ENCODE data around the gene BRD1.

The BRD1 gene

DNA sequence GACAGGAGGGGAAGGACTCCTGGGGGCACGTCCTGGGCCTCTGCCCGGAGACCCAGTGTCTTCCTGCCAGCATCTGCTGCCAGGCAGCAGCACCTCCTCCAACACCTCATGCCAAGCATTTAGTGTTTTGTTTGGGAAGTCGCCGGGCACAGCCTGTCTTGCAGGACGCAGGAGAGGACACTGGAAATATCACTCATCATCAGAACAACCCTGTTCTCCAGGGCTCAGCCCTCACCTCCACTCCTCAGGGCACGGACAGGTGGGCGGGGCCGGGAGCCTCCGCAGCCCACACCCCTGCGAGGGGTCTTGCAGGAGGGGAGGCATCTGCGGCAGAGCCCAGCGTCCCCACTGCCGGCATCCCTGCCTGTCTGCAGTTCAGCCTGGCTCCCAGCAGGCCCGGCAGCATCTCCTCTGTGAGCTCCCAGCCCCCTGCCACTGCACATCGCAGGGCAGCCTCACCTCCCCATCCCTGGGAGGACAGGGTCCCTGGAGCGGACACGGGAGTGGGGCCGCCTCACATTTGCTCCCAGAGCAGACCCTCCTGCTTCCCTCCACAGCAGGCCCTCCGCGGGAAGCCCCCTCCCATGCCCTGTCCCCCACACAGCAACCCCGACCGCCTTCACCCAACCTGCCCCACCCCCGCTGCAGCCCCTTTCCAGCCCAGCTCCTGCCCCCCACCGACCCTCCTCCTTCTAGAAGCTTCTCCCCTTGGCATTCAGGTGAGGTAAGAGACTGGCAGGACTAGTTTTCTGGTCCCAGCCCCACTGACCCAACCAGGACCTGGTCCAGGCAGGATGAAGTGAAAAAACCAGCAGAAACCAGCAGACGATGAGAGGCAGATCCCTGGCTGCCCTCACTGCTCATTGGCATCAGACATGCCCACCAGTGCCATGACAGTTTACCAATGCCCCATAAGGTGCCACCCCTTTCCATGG, 72.7 kb downstream of the BRD1 start:
- no peak for TF ChIP-seq ZFX (IDR thresholded peaks at IDR 0.05; ENCODE audit: borderline replicate concordance)
- TF ChIP-seq, protein P1, sequence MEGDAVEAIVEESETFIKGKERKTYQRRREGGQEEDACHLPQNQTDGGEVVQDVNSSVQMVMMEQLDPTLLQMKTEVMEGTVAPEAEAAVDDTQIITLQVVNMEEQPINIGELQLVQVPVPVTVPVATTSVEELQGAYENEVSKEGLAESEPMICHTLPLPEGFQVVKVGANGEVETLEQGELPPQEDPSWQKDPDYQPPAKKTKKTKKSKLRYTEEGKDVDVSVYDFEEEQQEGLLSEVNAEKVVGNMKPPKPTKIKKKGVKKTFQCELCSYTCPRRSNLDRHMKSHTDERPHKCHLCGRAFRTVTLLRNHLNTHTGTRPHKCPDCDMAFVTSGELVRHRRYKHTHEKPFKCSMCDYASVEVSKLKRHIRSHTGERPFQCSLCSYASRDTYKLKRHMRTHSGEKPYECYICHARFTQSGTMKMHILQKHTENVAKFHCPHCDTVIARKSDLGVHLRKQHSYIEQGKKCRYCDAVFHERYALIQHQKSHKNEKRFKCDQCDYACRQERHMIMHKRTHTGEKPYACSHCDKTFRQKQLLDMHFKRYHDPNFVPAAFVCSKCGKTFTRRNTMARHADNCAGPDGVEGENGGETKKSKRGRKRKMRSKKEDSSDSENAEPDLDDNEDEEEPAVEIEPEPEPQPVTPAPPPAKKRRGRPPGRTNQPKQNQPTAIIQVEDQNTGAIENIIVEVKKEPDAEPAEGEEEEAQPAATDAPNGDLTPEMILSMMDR (IDR thresholded peaks at IDR 0.05) = no peak

DNA sequence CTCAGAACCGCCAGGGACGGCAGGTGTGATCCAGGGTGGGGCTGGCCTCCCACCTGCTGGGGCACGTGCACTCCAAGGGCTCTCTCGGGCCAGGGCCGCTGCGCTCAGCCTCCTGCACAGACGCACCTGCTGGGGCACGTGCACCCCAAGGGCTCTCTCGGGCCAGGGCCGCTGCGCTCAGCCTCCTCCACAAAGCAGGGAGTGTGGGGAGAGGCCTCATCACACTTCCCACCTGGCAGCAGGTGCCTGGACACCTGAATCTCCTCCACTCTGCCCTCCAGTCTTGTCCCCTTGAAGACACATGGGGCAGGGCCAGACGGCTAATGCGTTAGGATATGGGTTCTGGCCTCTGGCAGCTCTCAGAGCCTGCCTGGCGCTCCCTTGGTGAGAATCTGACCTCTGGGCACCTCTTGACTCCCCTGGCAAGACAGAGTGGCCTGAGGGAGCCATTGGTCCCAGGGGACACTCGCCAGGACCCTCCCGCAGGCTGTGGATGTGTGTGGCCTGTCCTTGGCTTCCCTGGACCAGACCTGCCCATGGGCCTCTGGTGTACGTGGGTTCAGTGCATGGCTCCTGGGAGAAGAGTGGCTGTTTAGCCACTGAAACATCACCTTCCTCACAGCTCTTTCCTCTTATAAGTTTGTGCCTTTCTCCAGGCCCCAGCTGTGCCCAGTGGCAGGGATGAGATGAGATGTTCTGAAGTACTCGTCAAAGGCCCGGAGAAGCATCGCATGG, 73.5 kb downstream of the BRD1 start:
- no peak overlapping the region for H3K27ac ChIP-seq
- TF ChIP-seq, protein P1 (IDR thresholded peaks at IDR 0.05) = no peak
- TF ChIP-seq ZFX (IDR thresholded peaks at IDR 0.05; ENCODE audit: borderline replicate concordance) = no peak

More for the DNA sequence above, 72.7 kb downstream of the BRD1 start:
- no peak overlapping the region for H3K27ac ChIP-seq

DNA sequence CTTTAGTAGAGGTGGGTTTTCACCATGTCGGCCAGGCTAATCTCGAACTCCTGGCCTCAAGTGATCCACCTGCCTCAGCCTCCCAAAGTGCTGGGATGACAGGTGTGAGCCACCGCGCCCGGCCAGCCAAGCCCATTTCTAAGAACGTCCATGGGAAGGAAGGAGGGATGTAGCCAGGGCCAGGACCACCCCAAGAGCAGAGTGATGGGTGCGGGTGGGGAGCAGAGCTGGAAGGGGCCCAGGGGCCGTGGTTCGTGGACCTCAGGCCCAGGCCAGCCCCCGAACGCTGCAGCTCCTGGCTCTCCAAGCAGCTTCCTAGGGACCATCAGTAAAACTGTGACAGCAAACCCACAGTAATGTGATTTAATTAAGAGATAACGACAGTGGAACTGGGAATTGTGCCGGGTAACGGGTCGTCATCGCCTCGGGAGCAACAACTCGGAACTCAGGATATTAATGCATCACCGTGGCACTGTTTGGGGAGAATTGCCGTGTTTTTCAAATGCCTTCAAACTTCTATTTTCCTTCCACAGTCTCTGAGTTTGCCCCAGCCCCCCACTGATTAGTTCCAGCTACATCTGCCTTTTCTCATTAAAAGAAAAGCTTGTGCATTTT, 74.3 kb downstream of the BRD1 start:
- TF ChIP-seq, protein P1 (IDR thresholded peaks at IDR 0.05) = no peak
- no peak for TF ChIP-seq ZFX (IDR thresholded peaks at IDR 0.05; ENCODE audit: borderline replicate concordance)
- H3K27ac ChIP-seq = no peak overlapping the region

DNA sequence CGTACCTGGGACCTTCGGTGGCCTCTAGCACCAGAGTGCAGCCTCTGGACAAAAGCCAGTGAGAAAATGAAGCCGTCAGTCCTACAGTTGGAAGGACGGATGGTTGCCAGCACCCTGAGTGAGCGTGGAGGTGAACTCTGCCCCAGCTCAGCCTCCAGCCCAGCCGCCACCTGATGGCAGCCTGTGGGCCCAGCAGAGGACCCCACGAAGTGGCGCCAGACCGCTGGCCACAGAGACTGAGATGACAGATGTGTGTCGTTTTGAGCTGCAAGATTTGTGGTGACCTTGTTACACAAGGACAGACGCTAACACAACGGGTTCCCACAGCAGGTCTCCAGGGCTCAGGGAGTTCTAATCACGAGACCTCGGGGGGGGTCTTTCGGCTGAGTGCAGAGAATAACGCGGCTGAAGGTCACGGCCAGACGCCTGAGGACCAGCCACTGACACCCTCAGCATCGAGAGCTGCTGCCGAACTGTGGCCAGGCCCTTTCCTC, 75.0 kb downstream of the BRD1 start:
- TF ChIP-seq, protein P1 (IDR thresholded peaks at IDR 0.05) = no peak
- TF ChIP-seq ZFX (IDR thresholded peaks at IDR 0.05; ENCODE audit: borderline replicate concordance) = no peak
- no peak overlapping the region for H3K27ac ChIP-seq

DNA sequence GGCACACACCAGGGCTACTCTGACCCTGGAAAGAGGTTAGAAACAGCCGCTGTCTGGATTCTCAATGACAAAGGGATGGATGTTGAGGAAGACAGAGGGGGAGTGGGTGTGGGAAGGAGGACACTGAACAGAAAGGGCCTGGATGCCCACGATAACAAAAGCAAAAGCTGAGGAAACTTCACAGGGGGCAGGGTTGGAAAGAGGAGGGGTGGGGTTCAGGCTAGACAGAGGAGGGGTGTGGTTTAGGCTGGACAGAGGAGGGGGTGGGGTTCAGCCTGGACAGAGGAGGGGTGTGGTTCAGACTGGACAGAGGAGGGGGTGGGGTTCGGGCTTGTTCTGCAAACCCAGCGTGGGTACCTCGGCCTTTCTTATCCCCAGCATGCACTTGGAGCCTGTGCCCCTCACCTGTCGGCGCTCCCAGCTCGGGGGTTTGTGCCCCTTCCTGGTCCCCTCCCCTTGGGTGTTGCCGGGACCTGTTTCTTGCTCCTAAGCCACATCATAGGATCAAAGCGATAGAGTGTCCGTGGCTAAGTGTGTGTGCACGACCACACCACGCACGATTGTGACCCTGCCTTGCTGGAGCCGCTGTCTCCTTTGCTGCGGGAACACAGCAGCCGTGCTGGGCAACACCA, 75.6 kb downstream of the BRD1 start:
- no peak for TF ChIP-seq ZFX (IDR thresholded peaks at IDR 0.05; ENCODE audit: borderline replicate concordance)
- TF ChIP-seq, protein P1 (IDR thresholded peaks at IDR 0.05) = no peak
- no peak overlapping the region for H3K27ac ChIP-seq

- H3K27ac ChIP-seq = no peak overlapping the region
- TF ChIP-seq ZFX (IDR thresholded peaks at IDR 0.05; ENCODE audit: borderline replicate concordance) = no peak
- TF ChIP-seq, protein P1 (IDR thresholded peaks at IDR 0.05) = no peak
Measured at GRCh38 chr22:49751318-49751965, 76.2 kb downstream of the BRD1 start.

Measured in 22Rv1 (cell line).